GM21390 (cell line): ENCODE results near the gene KYAT1.
"Not testable (repeated sequence)": the region's sequence is repeated elsewhere in the genome, so short reads cannot be mapped to it uniquely, and the experiment has no call there.

Experiments
- ATAC-seq: cut with Tn5 transposase; IDR thresholded peaks from one replicate; pipeline ENCODE4 v1.9.1; 2021; ENCODE audit not compliant: unreplicated experiment

The KYAT1 gene

GRCh38 chr9:128820665-128821583 is 60.8 kb downstream of the KYAT1 start:
- ATAC-seq = no peak

- no peak for ATAC-seq
Measured at GRCh38 chr9:128819716-128820664, 61.8 kb downstream of the KYAT1 start.

- ATAC-seq = peak; percentile 36
Measured at GRCh38 chr9:128818839-128819715, 62.7 kb downstream of the KYAT1 start.

GRCh38 chr9:128818099-128818838 is 63.5 kb downstream of the KYAT1 start, which contains the start of gene ENDOG:
Gene ENDOG (plus strand): TSS chr9:128818500. CDS start chr9:128818685, 185 bp downstream.
- peak; percentile 86 for ATAC-seq

GRCh38 chr9:128810873-128811272 is 70.9 kb downstream of the KYAT1 start:
- no peak for ATAC-seq

- no peak for ATAC-seq
Measured at GRCh38 chr9:128809831-128810230, 71.9 kb downstream of the KYAT1 start.

GRCh38 chr9:128809036-128809599 is 72.6 kb downstream of the KYAT1 start:
- no peak for ATAC-seq

GRCh38 chr9:128808543-128808942 is 73.2 kb downstream of the KYAT1 start:
- no peak for ATAC-seq

GRCh38 chr9:128807827-128808226 is 73.9 kb downstream of the KYAT1 start:
- no peak for ATAC-seq

GRCh38 chr9:128805661-128806060 is 76.1 kb downstream of the KYAT1 start:
- ATAC-seq = no peak

- ATAC-seq = no peak
Measured at GRCh38 chr9:128802482-128802881, 79.3 kb downstream of the KYAT1 start.

GRCh38 chr9:128800061-128800460 is 81.7 kb downstream of the KYAT1 start:
- no peak for ATAC-seq

GRCh38 chr9:128798896-128799295 is 82.9 kb downstream of the KYAT1 start:
- ATAC-seq = no peak

GRCh38 chr9:128794961-128795360 is 86.8 kb downstream of the KYAT1 start:
- ATAC-seq = not testable (repeated sequence)

- no peak for ATAC-seq
Measured at GRCh38 chr9:128792978-128793686, 88.6 kb downstream of the KYAT1 start.

GRCh38 chr9:128792134-128792533 is 89.6 kb downstream of the KYAT1 start:
- ATAC-seq = no peak

GRCh38 chr9:128790536-128790935 is 91.2 kb downstream of the KYAT1 start:
- no peak for ATAC-seq

- ATAC-seq = no peak
Measured at GRCh38 chr9:128788445-128788844, 93.3 kb downstream of the KYAT1 start.

GRCh38 chr9:128787659-128788058 is 94.1 kb downstream of the KYAT1 start:
- no peak for ATAC-seq
